ENCODE measurements around the gene SMCO2. TPM values are rescaled to one million over a fixed set of nuclear protein-coding genes. Genes with fewer than 3 reads are reported as not detected.

The SMCO2 gene
- total RNA-seq, 1 experiment from 2014 or later = not detected

GRCh38 chr12:27412047-27412446, 34.5 kb upstream of the SMCO2 start:
- Histone ChIP-seq H2AFZ (ENCODE audit: low read depth, low read length, poor library complexity, severe bottlenecking) (no peak overlapping the region), H3K9me3 (ENCODE audit: control insufficient read depth in 1 of 2, insufficient read depth in 1 of 2, low read depth in 1 of 2, low read length in 2 of 2) (no peaks in the 10 kb centered on the region), H3K4me3 (replicated peaks in 1 of 2; ENCODE audit: low read depth in 1 of 2, low read length in 2 of 2) (no peak overlapping the region), H3K9me2 (ENCODE audit: insufficient read depth) (no peaks in the 10 kb centered on the region), H3K4me2 (ENCODE audit: low read length) (no peak overlapping the region), H4K20me1 (ENCODE audit: insufficient read depth) (no peaks in the 10 kb centered on the region), H3K9ac (ENCODE audit: low read length) (no peak overlapping the region), H3K36me3 (ENCODE audit: control insufficient read depth in 1 of 2, insufficient read depth in 2 of 2, low read length in 2 of 2) (no peaks in the 10 kb centered on the region), H3K27ac (ENCODE audit: low read depth, low read length) (no peak overlapping the region), H3K27me3 (ENCODE audit: insufficient read depth, low read length) (no peaks in the 10 kb centered on the region), H3K4me1 (ENCODE audit: control insufficient read depth in 1 of 2, insufficient read depth in 2 of 2, low read length in 2 of 2) (no peaks in the 10 kb centered on the region), H3K79me2 (ENCODE audit: insufficient read depth, low read length) (no peaks in the 10 kb centered on the region)
- POLR2A ChIA-PET = no interaction called here
- intact Hi-C loops (cut with micrococcal nuclease) = no loop called here
- TF ChIP-seq ELF1 (IDR thresholded peaks at IDR 0.05; ENCODE audit: borderline replicate concordance, low read depth) (no peak), ZFX (IDR thresholded peaks at IDR 0.05) (no peak), CTCF (IDR thresholded peaks at IDR 0.05 in 2 of 3, conservative IDR thresholded peaks at IDR 0.05 in 1 of 3; ENCODE audit: borderline replicate concordance in 1 of 3, insufficient read depth in 1 of 3, low read depth in 2 of 3, low read length in 2 of 3) (no peak), ZNF274 (IDR thresholded peaks at IDR 0.05; ENCODE audit: low read depth, low read length) (no peak), TCF7L2 (IDR thresholded peaks at IDR 0.05; ENCODE audit: borderline replicate concordance, extremely low read depth, insufficient read depth, insufficient read length) (no peak), SRF (IDR thresholded peaks at IDR 0.05; ENCODE audit: low read depth) (no peak), ZBTB33 (IDR thresholded peaks at IDR 0.05; ENCODE audit: extremely low read depth, insufficient replicate concordance, low read length) (no peak), CEBPB (IDR thresholded peaks at IDR 0.05; ENCODE audit: low read depth) (no peak), YY1 (IDR thresholded peaks at IDR 0.05; ENCODE audit: extremely low read depth, insufficient replicate concordance, low read depth, low read length) (no peak), ATF3 (IDR thresholded peaks at IDR 0.05) (no peak), MAX (IDR thresholded peaks at IDR 0.05) (no peak)
- ATAC-seq (no peak), DNase-seq (ENCODE audit: low read depth, low spot score) (no peak)
- CTCF ChIA-PET = no interaction called here
- RAD21 ChIA-PET (ENCODE audit: low non-redundant PET in 1 of 2, low total read pairs in 2 of 2, uncharacterized antibody in 2 of 2, unreplicated experiment in 2 of 2) = no interaction called here
- BruUV-seq (replicated peaks) = no TSS peak
